ENCODE measurements around the gene CAPN7.

CAPN7 gene

GRCh38 chr3:15255215-15255614 is 49.2 kb downstream of the CAPN7 start:
- DNase-seq = no peak

GRCh38 chr3:15256861-15257341 is 50.9 kb downstream of the CAPN7 start:
- no peak for DNase-seq

- DNase-seq = no peak
Measured at GRCh38 chr3:15258720-15259119, 52.7 kb downstream of the CAPN7 start.

- no peak for DNase-seq
Measured at GRCh38 chr3:15260531-15260930, 54.5 kb downstream of the CAPN7 start.

- no peak for DNase-seq
Measured at GRCh38 chr3:15261274-15261673, 55.2 kb downstream of the CAPN7 start.

- no peak for DNase-seq
Measured at GRCh38 chr3:15262021-15262420, 56.0 kb downstream of the CAPN7 start.

GRCh38 chr3:15263120-15263519 is 57.1 kb downstream of the CAPN7 start:
- DNase-seq = no peak

GRCh38 chr3:15263926-15264325 is 57.9 kb downstream of the CAPN7 start:
- DNase-seq = no peak

GRCh38 chr3:15264486-15264885 is 58.4 kb downstream of the CAPN7 start:
- no peak for DNase-seq

GRCh38 chr3:15265655-15266509 is 59.8 kb downstream of the CAPN7 start:
- no peak for DNase-seq

GRCh38 chr3:15266510-15267376 is 60.7 kb downstream of the CAPN7 start:
- DNase-seq = no peak

- no peak for DNase-seq
Measured at GRCh38 chr3:15267502-15267901, 61.5 kb downstream of the CAPN7 start.

GRCh38 chr3:15268033-15268631 is 62.1 kb downstream of the CAPN7 start:
- peak; percentile 87 to 88 for DNase-seq

- DNase-seq = peak; percentile 89
Measured at GRCh38 chr3:15269091-15269989, 63.3 kb downstream of the CAPN7 start.

GRCh38 chr3:15271030-15271429 is 65.0 kb downstream of the CAPN7 start:
- DNase-seq = no peak

- peak; percentile 85 to 86 for DNase-seq
Measured at GRCh38 chr3:15271785-15272381, 65.8 kb downstream of the CAPN7 start.

- DNase-seq = no peak
Measured at GRCh38 chr3:15272426-15273196, 66.6 kb downstream of the CAPN7 start.

GRCh38 chr3:15273227-15273626 is 67.2 kb downstream of the CAPN7 start:
- no peak for DNase-seq

- no peak for DNase-seq
Measured at GRCh38 chr3:15276028-15276724, 70.1 kb downstream of the CAPN7 start.

- DNase-seq = no peak
Measured at GRCh38 chr3:15277861-15278500, 71.9 kb downstream of the CAPN7 start.

Data from activated CD4-positive, alpha-beta T cell treated with anti-CD3 and anti-CD28 coated beads for 4 hours (primary cell).